Activated T-cell treated with anti-CD3 and anti-CD28 coated beads, Interleukin-2, amount 50 U/mL, for 72 hours (primary cell): ENCODE measurements around the gene USP36. TPM values are rescaled to one million over a fixed set of nuclear protein-coding genes. Genes with fewer than 3 reads are reported as not detected.
A peak's percentile ranks its signal among the peaks of the same experiment; 100 is the strongest.
"Not testable (repeated sequence)": the region's sequence is repeated elsewhere in the genome, so short reads cannot be mapped to it uniquely, and the experiment has no call there.

Experiments
- ATAC-seq, 2 donors: fragments of 150-1000 bp; cut with Tn5 transposase; replicated peaks in 1 of 2; 2 replicates each; pipeline ENCODE4 v1.10.0; 2021; ENCODE audit warnings: moderate library complexity in 2 of 2, mild to moderate bottlenecking in 1 of 2
- DNase-seq, 2 donors: peaks; one replicate each; pipeline ENCODE4 v3.0.0; 2021 to 2022; ENCODE audit warnings: mixed read lengths in 1 of 2
- H3K27ac Mint-ChIP-seq: one replicate; pipeline ENCODE4 v1.8.0; 2022; ENCODE audit warnings: mild to moderate bottlenecking, moderate library complexity, mixed read lengths
- H3K27me3 Mint-ChIP-seq: one replicate; pipeline ENCODE4 v1.8.0; 2022; ENCODE audit warnings: low read depth, mixed read lengths
- H3K36me3 Mint-ChIP-seq, 2 donors: one replicate each; pipeline ENCODE4 v1.8.0; 2022; ENCODE audit warnings: mixed read lengths in 2 of 2, mild to moderate bottlenecking in 1 of 2; ENCODE audit not compliant: insufficient read depth in 2 of 2
- H3K4me1 Mint-ChIP-seq: one replicate; pipeline ENCODE4 v1.8.0; 2022; ENCODE audit warnings: low read depth, mixed read lengths
- H3K4me3 Mint-ChIP-seq, 2 donors: one replicate each; pipeline ENCODE4 v1.8.0; 2022; ENCODE audit warnings: mild to moderate bottlenecking in 2 of 2, mixed read lengths in 2 of 2, moderate library complexity in 2 of 2
- H3K9me3 Mint-ChIP-seq, 2 donors: one replicate each; pipeline ENCODE4 v1.8.0; 2022; ENCODE audit warnings: mixed read lengths in 2 of 2
- total RNA-seq, 2 donors: library from RNA; stranded (reverse); gene quantifications; one replicate each; pipeline ENCODE4 v1.2.3, GENCODE V29; 2022

USP36 gene
- total RNA-seq, 2 donors from 2014 or later = 113 to 124 TPM

- ATAC-seq (no peak), DNase-seq (no peak)
- Mint-ChIP-seq H3K9me3 (no peaks in the 10 kb centered on the region), H3K27ac (no peak overlapping the region), H3K4me1 (peaks cover 37% of the 10 kb centered on the region), H3K36me3 (no peaks in the 10 kb centered on the region), H3K27me3 (peaks cover 6% of the 10 kb centered on the region), H3K4me3 (peak overlapping the region; percentile 64 to 70)
Measured at GRCh38 chr17:78878871-78879527, 38.4 kb upstream of the USP36 start.

DNA sequence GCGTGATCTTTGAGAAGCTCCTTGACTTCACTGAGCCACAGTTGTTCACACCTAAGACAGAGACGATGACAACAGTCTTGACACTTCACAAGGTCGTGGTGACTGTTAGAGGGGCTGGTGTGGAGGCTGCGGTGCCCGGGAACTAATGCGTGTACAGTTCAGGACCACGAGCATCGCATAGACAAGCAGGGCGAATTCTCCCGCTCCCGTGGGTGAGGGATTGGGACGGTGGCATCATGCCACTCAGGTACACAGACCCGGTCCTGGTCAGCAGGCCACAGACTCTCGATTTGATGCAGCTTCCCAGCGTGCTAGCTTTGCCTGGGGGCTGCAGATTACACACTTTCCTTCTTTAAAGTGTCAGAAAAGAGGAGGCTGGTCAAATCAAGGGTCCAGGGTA is 37.6 kb upstream of the USP36 start:
- no peak for ATAC-seq
- H3K4me3 Mint-ChIP-seq = peak overlapping the region in 1 of 2 donors; percentile 70
- no peak overlapping the region for H3K27ac Mint-ChIP-seq
- DNase-seq = no peak
- H3K9me3 Mint-ChIP-seq = no peaks in the 10 kb centered on the region
- H3K4me1 Mint-ChIP-seq = peaks cover 36% of the 10 kb centered on the region
- H3K36me3 Mint-ChIP-seq = no peaks in the 10 kb centered on the region
- H3K27me3 Mint-ChIP-seq = peaks cover 6% of the 10 kb centered on the region

DNA sequence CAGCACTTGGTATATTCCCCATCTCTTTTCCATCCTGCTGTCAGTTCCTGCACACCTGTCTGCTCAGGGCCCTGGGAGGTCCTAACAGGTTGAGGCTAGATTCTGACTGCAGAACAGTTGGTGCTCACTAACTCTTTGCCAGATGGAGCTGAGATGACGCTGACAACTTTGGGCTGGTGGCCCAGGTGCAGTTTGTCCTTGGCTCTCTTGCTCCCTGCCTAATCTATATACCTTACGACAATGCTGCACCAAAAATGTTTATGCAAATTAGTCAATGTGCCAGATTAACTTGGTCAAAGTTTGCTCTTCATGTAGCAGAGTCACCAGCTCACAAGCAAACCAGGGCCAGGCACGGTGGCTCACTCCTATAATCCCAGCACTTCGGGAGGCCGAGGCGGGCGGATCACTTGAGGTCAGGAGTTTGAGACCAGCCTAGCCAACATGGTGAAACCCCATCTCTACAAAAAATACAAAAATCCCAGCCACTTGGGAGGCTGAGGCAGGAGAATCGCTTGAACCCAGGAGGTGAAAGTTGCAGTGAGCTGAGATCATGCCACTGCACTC is 36.4 kb upstream of the USP36 start:
- H3K36me3 Mint-ChIP-seq, DNase-seq, ATAC-seq, H3K27ac Mint-ChIP-seq, H3K9me3 Mint-ChIP-seq, H3K4me3 Mint-ChIP-seq, H3K27me3 Mint-ChIP-seq: not testable (repeated sequence)
- H3K4me1 Mint-ChIP-seq = peaks cover 27% of the 10 kb centered on the region

- H3K4me1 Mint-ChIP-seq = peaks cover 27% of the 10 kb centered on the region
- peaks cover 0 to 1% of the 10 kb centered on the region in 2 donors for H3K36me3 Mint-ChIP-seq
- ATAC-seq (no peak), DNase-seq (no peak)
- H3K27me3 Mint-ChIP-seq = peaks cover 6% of the 10 kb centered on the region
- H3K4me3 Mint-ChIP-seq = no peak overlapping the region
- H3K27ac Mint-ChIP-seq = no peak overlapping the region
- no peaks in the 10 kb centered on the region for H3K9me3 Mint-ChIP-seq
Measured at GRCh38 chr17:78876094-78876597, 35.5 kb upstream of the USP36 start.

- Mint-ChIP-seq H3K9me3 (no peaks in the 10 kb centered on the region), H3K27me3 (peaks cover 6% of the 10 kb centered on the region), H3K27ac (no peak overlapping the region), H3K4me1 (peaks cover 27% of the 10 kb centered on the region), H3K36me3 (peaks cover 0 to 1% of the 10 kb centered on the region in 2 donors), H3K4me3 (peak overlapping the region in 1 of 2 donors; percentile 27)
- DNase-seq (no peak), ATAC-seq (no peak)
Measured at GRCh38 chr17:78875363-78876093, 34.9 kb upstream of the USP36 start.

- Mint-ChIP-seq H3K4me1 (peaks cover 10% of the 10 kb centered on the region), H3K27ac (no peak overlapping the region), H3K4me3 (no peak overlapping the region), H3K36me3 (peaks cover 0 to 1% of the 10 kb centered on the region in 2 donors), H3K9me3 (no peaks in the 10 kb centered on the region), H3K27me3 (peaks cover 6% of the 10 kb centered on the region)
- ATAC-seq (no peak), DNase-seq (no peak)
Measured at GRCh38 chr17:78873519-78874340, 33.1 kb upstream of the USP36 start.

GRCh38 chr17:78872486-78872885 is 31.9 kb upstream of the USP36 start:
- ATAC-seq (no peak), DNase-seq (no peak)
- H3K27ac Mint-ChIP-seq = no peak overlapping the region
- H3K4me1 Mint-ChIP-seq = peaks cover 9% of the 10 kb centered on the region
- peaks cover 6% of the 10 kb centered on the region for H3K27me3 Mint-ChIP-seq
- no peak overlapping the region for H3K4me3 Mint-ChIP-seq
- no peaks in the 10 kb centered on the region for H3K9me3 Mint-ChIP-seq
- H3K36me3 Mint-ChIP-seq = peaks cover 0 to 1% of the 10 kb centered on the region in 2 donors

GRCh38 chr17:78870621-78871020 is 30.0 kb upstream of the USP36 start:
- H3K9me3 Mint-ChIP-seq = no peaks in the 10 kb centered on the region
- no peak overlapping the region for H3K4me3 Mint-ChIP-seq
- no peaks in the 10 kb centered on the region for H3K27me3 Mint-ChIP-seq
- peaks cover 2% of the 10 kb centered on the region for H3K4me1 Mint-ChIP-seq
- H3K27ac Mint-ChIP-seq = no peak overlapping the region
- DNase-seq (no peak), ATAC-seq (no peak)
- H3K36me3 Mint-ChIP-seq = peaks cover 0 to 1% of the 10 kb centered on the region in 2 donors

GRCh38 chr17:78868391-78868790 is 27.8 kb upstream of the USP36 start:
- H3K4me3 Mint-ChIP-seq = no peak overlapping the region
- peaks cover 0 to 1% of the 10 kb centered on the region in 2 donors for H3K36me3 Mint-ChIP-seq
- H3K27ac Mint-ChIP-seq = no peak overlapping the region
- no peaks in the 10 kb centered on the region for H3K4me1 Mint-ChIP-seq
- H3K27me3 Mint-ChIP-seq = no peaks in the 10 kb centered on the region
- ATAC-seq (no peak), DNase-seq (no peak)
- no peaks in the 10 kb centered on the region for H3K9me3 Mint-ChIP-seq

DNA sequence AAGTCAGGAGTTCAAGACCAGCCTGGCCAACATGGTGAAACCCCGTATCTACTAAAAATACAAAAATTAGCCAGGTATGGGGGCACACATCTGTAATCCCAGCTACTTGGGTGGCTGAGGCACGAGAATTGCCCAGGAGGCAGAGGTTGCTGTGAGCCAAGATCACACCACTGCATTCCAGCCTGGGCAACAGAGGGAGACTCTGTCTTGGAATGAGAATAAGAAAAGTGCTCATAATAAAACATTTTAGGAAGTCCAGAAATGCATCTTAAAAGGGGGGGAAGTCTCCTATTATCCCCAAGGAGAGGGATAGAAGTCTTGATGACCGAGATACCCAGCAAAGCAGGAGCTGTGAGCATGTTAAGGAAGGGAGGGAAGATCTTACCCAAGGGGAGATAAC is 26.4 kb upstream of the USP36 start:
- H3K27me3 Mint-ChIP-seq, DNase-seq, H3K4me3 Mint-ChIP-seq, H3K36me3 Mint-ChIP-seq, ATAC-seq, H3K9me3 Mint-ChIP-seq, H3K27ac Mint-ChIP-seq, H3K4me1 Mint-ChIP-seq: not testable (repeated sequence)

DNA sequence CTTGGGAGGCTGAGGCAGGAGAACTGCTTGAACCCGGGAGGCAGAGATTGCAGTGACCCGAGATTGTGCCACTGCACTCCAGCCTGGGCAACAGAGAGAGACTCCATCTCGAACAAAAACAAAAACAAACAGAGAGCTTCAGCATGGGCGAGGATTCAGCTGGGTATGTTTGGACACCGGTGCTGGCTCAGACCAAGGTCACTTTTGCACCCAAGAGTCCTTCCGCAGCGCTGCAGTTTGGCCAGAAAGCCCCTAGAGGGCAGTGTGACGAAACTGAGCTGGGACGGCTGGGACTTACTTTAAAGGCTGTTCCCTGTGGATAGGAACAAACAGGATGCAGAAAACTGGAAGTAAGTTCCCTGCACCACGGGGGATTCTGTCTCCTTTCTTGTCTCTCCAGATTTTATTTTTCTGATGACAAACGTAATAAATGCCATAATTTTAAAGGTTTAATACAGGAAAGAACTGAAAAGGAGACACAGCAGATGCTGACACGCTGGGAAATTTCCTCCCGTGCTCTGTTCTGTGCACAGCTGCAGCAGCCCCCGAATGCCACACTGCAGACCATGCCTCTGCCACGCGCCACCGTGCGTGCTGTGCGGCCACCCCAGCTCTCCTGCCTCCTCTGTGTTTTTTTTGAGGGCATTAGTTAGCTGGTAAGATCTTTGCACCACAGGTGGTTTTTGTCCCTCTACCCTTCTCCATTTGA is 25.2 kb upstream of the USP36 start:
- Mint-ChIP-seq H3K9me3 (no peaks in the 10 kb centered on the region), H3K36me3 (no peaks in the 10 kb centered on the region), H3K27me3 (no peaks in the 10 kb centered on the region), H3K4me3 (no peak overlapping the region), H3K4me1 (no peaks in the 10 kb centered on the region), H3K27ac (no peak overlapping the region)
- DNase-seq (peak; percentile 65 to 75), ATAC-seq (peak; percentile 56 to 60)

GRCh38 chr17:78864117-78864516 is 23.5 kb upstream of the USP36 start:
- Mint-ChIP-seq H3K27ac (no peak overlapping the region), H3K9me3 (no peaks in the 10 kb centered on the region), H3K36me3 (no peaks in the 10 kb centered on the region), H3K4me3 (no peak overlapping the region), H3K4me1 (no peaks in the 10 kb centered on the region), H3K27me3 (no peaks in the 10 kb centered on the region)
- ATAC-seq (no peak), DNase-seq (no peak)
